WI38 (cell line): ENCODE measurements around the gene HCN4.

ENCODE experiments used
- H3K4me3 ChIP-seq: 2 replicates; pipeline ENCODE4 v1.5.1; 2011; ENCODE audit warnings: low read depth, mild to moderate bottlenecking, control low read depth, low read length
- CTCF ChIP-seq: IDR thresholded peaks from 2 replicates; pipeline ENCODE4 v1.5.1; 2012; ENCODE audit warnings: low read depth, mild to moderate bottlenecking, control low read depth, low read length

The HCN4 gene

DNA sequence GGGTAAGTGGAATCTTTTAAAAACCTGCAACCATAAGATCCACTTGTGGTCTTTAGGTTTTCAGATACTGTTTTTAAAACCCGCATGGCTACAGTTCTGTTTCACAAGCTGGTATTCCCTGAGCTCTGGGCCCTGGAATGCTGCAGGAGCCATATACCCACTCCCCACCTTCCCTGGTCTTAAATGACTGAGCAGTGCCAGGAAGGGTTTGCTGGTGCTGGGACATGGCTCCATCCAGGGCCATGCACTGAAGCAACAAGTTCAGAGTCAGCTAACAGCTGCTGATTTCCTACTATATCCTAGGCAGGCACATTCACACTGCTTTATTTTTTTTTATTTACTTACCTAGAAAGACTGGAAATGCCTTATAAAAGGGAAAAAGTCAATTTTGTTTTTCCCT is 77.3 kb downstream of the HCN4 start:
- no peak overlapping the region for H3K4me3 ChIP-seq
- TF ChIP-seq CTCF = no peak

GRCh38 chr15:73287019-73287418 is 81.7 kb downstream of the HCN4 start:
- no peak overlapping the region for H3K4me3 ChIP-seq
- TF ChIP-seq CTCF = no peak

GRCh38 chr15:73286311-73286710 is 82.4 kb downstream of the HCN4 start:
- TF ChIP-seq CTCF = no peak
- no peak overlapping the region for H3K4me3 ChIP-seq

DNA sequence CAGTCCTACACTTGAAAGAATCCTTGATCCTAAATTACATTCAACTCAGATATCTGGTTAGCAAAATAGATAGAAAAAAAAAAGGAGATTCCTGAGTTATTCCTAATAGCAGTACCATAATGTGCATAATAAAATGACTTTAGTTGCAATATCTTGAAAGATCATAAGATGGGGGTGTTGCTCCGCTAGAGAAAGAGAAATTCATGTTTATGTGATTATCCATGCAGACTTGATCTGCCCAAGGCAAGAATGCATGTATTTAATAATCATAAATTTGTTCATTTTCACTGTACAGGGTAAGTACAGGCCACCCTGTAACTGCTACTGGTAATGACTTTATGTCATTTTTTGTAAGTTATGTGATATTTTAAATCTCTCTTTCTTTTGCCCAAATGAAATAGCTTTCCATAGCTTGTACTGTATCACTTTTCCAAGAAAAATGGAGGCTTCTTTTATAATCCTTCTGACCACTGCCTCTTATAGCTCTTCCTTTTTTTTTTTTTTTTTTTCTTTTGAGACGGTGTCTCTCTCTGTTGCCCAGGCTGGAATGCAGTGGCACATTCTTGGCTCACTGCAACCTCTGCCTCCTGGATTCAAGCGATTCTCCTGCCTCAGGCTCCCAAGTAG is 84.6 kb downstream of the HCN4 start:
- TF ChIP-seq CTCF = no peak
- no peak overlapping the region for H3K4me3 ChIP-seq

- no peak overlapping the region for H3K4me3 ChIP-seq
- no peak for TF ChIP-seq CTCF
These were observed 85.3 kb downstream of the HCN4 start for GRCh38 chr15:73283366-73283962.

GRCh38 chr15:73282567-73283365 is 86.0 kb downstream of the HCN4 start:
- TF ChIP-seq CTCF = no peak
- H3K4me3 ChIP-seq = no peak overlapping the region

DNA sequence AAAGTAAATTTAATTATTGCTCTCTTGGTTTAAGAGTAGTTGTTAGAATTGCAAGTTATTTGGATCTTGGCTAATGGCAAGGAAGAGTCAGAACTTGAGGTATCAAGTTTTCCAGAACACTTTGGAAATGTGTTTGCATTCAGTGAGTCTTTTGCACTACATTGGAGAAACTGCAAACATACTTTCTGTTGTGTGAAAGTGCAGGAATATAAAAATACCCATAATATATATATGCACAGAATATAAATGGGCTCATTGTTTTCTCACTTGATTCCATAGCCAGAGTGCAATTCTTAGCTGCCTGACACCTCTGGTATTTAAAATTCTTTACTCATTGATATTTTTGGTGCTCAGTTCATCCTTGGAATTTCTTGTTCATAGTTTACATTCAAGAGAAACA is 92.9 kb downstream of the HCN4 start:
- H3K4me3 ChIP-seq = no peak overlapping the region
- no peak for TF ChIP-seq CTCF
